ENCODE data around the gene MORN5. TPM values are rescaled to one million over a fixed set of nuclear protein-coding genes. Genes with fewer than 3 reads are reported as not detected.

The MORN5 gene
- total and polyA plus RNA-seq, 2 donors from 2014 or later = 1.6 to 5.6 TPM

DNA sequence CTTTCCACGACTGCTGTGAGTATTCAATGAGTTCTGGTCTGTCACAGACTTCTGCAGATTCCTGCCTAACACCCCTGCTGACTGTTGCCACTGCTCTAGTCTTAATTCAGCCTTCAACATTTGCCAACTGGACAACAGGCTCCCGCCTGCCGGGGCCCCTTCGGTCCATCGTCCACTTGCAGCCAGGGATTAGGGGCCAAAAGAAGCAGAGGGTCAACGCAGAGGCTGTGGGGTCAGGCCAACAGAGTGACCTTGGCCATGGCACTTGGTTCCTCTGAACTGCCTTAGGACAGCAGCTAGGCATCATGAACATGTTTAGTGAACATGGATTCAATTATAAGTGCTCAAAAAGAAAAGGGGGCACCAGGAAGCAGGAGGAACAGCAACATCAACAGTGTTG lies 28.7 kb downstream of the MORN5 start:
- Histone ChIP-seq H3K4me1 (ENCODE audit: control insufficient read depth in 2 of 3, insufficient read depth in 2 of 3, low read depth in 1 of 3, low read length in 3 of 3) (no peaks in the 10 kb centered on the region), H3K27ac (ENCODE audit: low read depth in 2 of 2, low read length in 2 of 2) (no peak overlapping the region), H3K36me3 (ENCODE audit: control insufficient read depth in 2 of 3, insufficient read depth in 3 of 3, low read length in 3 of 3) (no peaks in the 10 kb centered on the region), H3K27me3 (ENCODE audit: control insufficient read depth, insufficient read depth, low read length) (no peaks in the 10 kb centered on the region), H3K9me3 (ENCODE audit: control insufficient read depth in 2 of 3, insufficient read depth in 1 of 3, low read length in 3 of 3) (no peaks in the 10 kb centered on the region), H3K4me3 (ENCODE audit: low read length in 3 of 3) (no peak overlapping the region), H3K9ac (ENCODE audit: low read length in 3 of 3) (no peak overlapping the region)
- DNase-seq = no peak
- intact Hi-C loops (cut with DNase I) = no loop called here
- TF ChIP-seq, protein P1, sequence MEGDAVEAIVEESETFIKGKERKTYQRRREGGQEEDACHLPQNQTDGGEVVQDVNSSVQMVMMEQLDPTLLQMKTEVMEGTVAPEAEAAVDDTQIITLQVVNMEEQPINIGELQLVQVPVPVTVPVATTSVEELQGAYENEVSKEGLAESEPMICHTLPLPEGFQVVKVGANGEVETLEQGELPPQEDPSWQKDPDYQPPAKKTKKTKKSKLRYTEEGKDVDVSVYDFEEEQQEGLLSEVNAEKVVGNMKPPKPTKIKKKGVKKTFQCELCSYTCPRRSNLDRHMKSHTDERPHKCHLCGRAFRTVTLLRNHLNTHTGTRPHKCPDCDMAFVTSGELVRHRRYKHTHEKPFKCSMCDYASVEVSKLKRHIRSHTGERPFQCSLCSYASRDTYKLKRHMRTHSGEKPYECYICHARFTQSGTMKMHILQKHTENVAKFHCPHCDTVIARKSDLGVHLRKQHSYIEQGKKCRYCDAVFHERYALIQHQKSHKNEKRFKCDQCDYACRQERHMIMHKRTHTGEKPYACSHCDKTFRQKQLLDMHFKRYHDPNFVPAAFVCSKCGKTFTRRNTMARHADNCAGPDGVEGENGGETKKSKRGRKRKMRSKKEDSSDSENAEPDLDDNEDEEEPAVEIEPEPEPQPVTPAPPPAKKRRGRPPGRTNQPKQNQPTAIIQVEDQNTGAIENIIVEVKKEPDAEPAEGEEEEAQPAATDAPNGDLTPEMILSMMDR (IDR thresholded peaks at IDR 0.05; ENCODE audit: borderline replicate concordance, extremely low read depth, insufficient read depth) = no peak
- FAIRE-seq = no peak

DNA sequence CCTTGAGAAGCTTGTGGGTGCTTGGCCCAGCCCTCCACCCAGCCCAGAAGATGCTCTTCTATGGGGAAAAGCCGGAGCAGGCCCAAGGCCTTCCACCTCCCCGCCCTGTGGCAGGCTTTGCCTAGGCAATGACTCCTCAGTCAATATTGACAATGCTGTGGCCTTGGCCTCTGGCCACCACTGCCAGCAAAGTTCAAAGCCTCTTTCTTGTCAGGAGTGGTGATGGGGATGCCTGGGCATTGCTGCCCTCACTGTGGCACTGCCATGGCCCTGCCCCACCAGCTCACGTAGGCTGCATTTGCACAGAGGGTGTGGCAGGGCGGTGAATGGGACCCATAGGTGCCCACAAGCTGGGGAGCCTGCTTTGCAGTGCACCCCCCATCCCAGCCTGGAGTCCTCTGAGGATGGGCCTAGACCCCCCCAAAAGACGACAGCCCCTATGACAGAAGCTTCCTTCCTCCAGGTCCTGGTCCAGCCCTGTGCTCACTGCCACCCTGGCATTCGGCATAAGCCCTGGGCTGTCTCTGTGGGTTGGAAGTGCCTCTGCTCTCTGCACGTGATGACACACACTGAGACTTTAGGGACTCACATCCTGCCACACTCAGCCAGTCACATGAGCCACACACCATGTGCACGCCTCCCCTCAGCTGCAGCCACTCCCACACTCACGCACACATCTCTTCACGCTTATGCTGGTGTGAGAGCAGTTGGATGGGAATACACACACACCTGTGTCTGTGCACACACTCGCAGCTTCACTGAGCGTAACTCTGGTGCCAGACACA lies 31.1 kb downstream of the MORN5 start:
- Histone ChIP-seq H3K4me1 (ENCODE audit: control insufficient read depth in 2 of 3, insufficient read depth in 2 of 3, low read depth in 1 of 3, low read length in 3 of 3) (no peaks in the 10 kb centered on the region), H3K36me3 (ENCODE audit: control insufficient read depth in 2 of 3, insufficient read depth in 3 of 3, low read length in 3 of 3) (no peaks in the 10 kb centered on the region), H3K27ac (ENCODE audit: low read depth in 2 of 2, low read length in 2 of 2) (no peak overlapping the region), H3K4me3 (ENCODE audit: low read length in 3 of 3) (no peak overlapping the region), H3K9me3 (ENCODE audit: control insufficient read depth in 2 of 3, insufficient read depth in 1 of 3, low read length in 3 of 3) (no peaks in the 10 kb centered on the region), H3K27me3 (ENCODE audit: control insufficient read depth, insufficient read depth, low read length) (no peaks in the 10 kb centered on the region), H3K9ac (ENCODE audit: low read length in 3 of 3) (no peak overlapping the region)
- TF ChIP-seq, protein P1 (IDR thresholded peaks at IDR 0.05; ENCODE audit: borderline replicate concordance, extremely low read depth, insufficient read depth) = no peak
- FAIRE-seq = no peak
- DNase-seq = peak in 2 of 5 donors; percentile 17 to 24
- intact Hi-C loops (cut with DNase I) = no loop called here

DNA sequence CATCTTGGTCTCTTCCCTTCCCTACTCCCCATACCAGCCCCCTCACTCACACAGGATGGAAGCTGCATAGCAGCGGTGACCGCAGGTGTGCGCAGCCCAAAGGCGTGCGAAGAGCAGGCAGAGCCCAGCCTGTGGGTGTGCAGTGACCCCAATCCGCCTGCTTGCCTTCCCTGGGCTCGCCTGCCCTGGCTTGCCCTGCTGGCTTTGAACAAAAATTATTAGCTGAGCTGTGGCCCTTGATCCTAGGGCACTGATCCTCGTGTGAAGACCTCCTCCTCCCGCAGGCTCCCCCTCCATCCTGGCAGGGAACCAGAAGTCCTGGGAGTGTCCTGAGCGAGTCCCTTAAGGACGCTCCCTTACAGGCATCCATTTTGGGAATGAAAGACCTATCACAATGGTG lies 31.9 kb downstream of the MORN5 start:
- no peak for FAIRE-seq

More for the DNA sequence above, 31.9 kb downstream of the MORN5 start:
- peak in 4 of 5 donors; percentile 59 to 64 (median 60) for DNase-seq
- H3K36me3 ChIP-seq (ENCODE audit: control insufficient read depth in 2 of 3, insufficient read depth in 3 of 3, low read length in 3 of 3) = no peaks in the 10 kb centered on the region
- H3K9ac ChIP-seq (ENCODE audit: low read length in 3 of 3) = no peak overlapping the region
- intact Hi-C loops (cut with DNase I) = no loop called here
- TF ChIP-seq, protein P1 (IDR thresholded peaks at IDR 0.05; ENCODE audit: borderline replicate concordance, extremely low read depth, insufficient read depth) = no peak
- H3K27ac ChIP-seq (ENCODE audit: low read depth in 2 of 2, low read length in 2 of 2) = no peak overlapping the region
- no peaks in the 10 kb centered on the region for H3K9me3 ChIP-seq (ENCODE audit: control insufficient read depth in 2 of 3, insufficient read depth in 1 of 3, low read length in 3 of 3)
- no peaks in the 10 kb centered on the region for H3K27me3 ChIP-seq (ENCODE audit: control insufficient read depth, insufficient read depth, low read length)
- H3K4me3 ChIP-seq (ENCODE audit: low read length in 3 of 3) = no peak overlapping the region
- no peaks in the 10 kb centered on the region for H3K4me1 ChIP-seq (ENCODE audit: control insufficient read depth in 2 of 3, insufficient read depth in 2 of 3, low read depth in 1 of 3, low read length in 3 of 3)

All from kidney (tissue), 14 donors.